GM12892 (cell line): Measurements from ENCODE around the gene DGKB.

ENCODE experiments used
- POLR2A ChIP-seq: IDR thresholded peaks from 2 replicates; pipeline ENCODE4 v1.6.1; 2011; ENCODE audit warnings: low read depth, low read length, control low read depth
- POLR2AphosphoS5 ChIP-seq: IDR thresholded peaks from 2 replicates; pipeline ENCODE4 v1.6.1; 2011; ENCODE audit warnings: low read depth, low read length, control low read depth
- TAF1 ChIP-seq: IDR thresholded peaks from 2 replicates; pipeline ENCODE4 v1.6.1; 2011; ENCODE audit warnings: low read depth, mild to moderate bottlenecking, control low read depth, low read length, borderline replicate concordance

GRCh38 chr7:14896461-14896860, 6.1 kb downstream of the DGKB start:
- TF ChIP-seq POLR2AphosphoS5 = no peak
- TF ChIP-seq POLR2A = no peak
- no peak for TF ChIP-seq TAF1
